ENCODE data around the gene CPA4.

The CPA4 gene

GRCh38 chr7:130303127-130303526 lies 10.2 kb downstream of the CPA4 start:
- no peak for TF ChIP-seq CTCF (IDR thresholded peaks at IDR 0.05)

GRCh38 chr7:130303551-130303950 lies 10.6 kb downstream of the CPA4 start:
- TF ChIP-seq CTCF (IDR thresholded peaks at IDR 0.05): no peak

- TF ChIP-seq CTCF (IDR thresholded peaks at IDR 0.05): no peak
These were observed 11.0 kb downstream of the CPA4 start for GRCh38 chr7:130303982-130304381.

DNA sequence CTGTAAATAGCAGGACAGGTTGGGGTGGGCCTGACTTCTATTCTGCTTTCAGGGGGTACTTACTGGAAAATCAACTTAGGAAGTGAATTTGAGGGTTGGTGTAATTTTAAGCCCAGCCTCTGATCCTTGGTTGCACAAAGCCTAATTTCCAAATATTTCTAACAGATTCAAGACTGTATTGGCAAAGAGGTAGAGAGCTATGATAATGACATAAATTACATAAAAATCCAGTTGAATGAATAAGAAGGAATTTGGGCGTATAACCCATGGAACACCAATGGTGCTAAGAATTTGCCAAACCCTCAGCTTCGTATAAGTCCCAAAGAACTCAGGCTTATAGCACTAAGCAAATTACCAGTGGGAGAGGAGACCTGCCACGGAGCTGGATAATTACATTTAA lies 11.9 kb downstream of the CPA4 start:
- TF ChIP-seq CTCF (IDR thresholded peaks at IDR 0.05): no peak

DNA sequence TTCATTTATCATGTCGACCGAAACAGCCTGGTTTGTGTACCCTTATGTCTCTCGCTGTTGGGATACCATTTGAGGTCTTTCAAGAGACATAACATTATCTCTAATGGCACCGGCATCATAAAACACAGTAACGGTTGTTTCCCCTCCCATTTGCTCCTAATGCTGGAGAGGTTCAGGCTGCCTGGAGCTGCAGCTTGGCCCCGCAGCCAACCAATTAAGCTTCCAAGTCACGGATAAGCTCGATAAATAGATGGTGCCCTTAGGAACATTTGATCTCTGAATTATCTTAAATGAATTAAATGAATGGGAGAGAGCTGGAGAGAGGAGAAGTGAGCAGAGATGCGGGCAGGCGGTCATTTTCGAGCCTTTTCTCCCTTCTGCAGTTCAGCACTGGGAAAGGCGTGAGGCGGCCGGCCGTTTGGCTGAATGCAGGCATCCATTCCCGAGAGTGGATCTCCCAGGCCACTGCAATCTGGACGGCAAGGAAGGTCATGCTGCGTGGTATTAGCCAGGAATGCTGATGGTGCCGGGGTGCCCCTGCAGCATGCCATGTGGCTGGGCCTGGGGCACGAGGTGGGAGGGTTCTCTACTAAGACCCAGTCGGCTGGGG lies 12.6 kb downstream of the CPA4 start:
- no peak for TF ChIP-seq CTCF (IDR thresholded peaks at IDR 0.05)

DNA sequence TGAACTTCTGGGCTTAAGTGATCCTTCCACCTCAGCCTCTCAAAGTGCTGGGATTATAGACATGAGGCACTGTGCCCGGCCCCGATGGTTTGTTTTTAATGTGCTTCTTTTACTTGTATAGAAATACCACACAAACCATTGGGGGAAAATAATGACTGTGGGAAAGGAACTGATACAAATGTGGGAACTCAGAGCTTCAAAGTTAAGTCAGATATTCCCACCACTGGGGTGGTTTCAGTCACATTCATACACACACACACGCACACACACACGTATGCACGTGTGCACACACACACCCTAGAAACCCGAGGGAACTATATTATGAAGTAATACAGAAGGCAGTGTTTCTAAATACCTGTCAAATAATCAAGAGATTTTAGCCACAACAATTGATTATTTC lies 17.0 kb downstream of the CPA4 start:
- TF ChIP-seq CTCF (IDR thresholded peaks at IDR 0.05): no peak

DNA sequence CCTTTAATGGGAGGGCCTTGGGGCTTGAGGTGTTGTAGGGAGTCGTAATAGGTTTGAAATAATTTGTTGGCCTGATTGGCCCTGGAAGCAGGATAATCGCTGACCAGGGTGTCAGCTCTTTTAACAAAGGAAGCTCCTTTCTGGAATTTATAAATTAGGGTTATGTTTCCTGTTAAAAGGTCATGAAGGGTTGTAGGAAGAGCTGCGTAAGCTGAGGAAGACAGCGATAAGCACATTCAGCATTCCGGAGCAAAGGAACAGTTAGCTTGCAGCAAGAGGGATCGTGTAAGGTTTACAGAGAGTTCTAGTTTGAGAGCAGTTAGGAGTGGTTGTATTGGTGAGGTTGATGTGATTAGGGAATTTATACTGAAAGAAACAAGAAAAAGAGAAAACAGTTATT lies 21.3 kb downstream of the CPA4 start:
- no peak for TF ChIP-seq CTCF (IDR thresholded peaks at IDR 0.05)

DNA sequence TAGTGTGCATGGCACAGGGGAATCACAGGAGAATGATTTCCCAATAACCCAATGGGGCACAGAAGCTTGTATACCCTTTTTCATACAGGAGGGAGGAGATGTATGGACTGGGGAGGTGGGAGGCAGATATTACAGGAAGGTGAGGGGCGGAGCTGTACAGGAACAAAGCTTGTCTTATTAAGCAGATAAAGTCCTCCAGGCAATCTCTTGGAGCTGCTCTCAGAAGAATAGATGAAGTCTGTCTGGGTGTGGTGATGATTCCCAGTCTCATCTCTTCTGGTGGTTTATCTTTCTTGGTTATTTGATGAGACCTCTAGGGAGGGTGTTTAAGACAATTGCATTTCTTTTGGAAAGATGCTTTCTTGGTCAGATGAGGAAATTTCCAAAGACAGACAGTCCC lies 26.6 kb downstream of the CPA4 start:
- TF ChIP-seq CTCF (IDR thresholded peaks at IDR 0.05): no peak

All from LNCAP (cell line).